ENCODE results near the gene TMEM218. TPM values are rescaled to one million over a fixed set of nuclear protein-coding genes. Genes with fewer than 3 reads are reported as not detected.
A peak's percentile ranks its signal among the peaks of the same experiment; 100 is the strongest.

The TMEM218 gene
- total and polyA plus RNA-seq, 3 experiments from 2014 or later: 22.5 to 36.6 (median 25.5) TPM

GRCh38 chr11:125088123-125088522 lies 23.3 kb downstream of the TMEM218 start:
- ChIA-PET CTCF (interaction anchor here (1.7 kb wide), 1 partner anchor 54 kb away, joined by 3 read pairs; no protein-coding TSS in a partner anchor), POLR2A (no interaction called here)
- Mint-ChIP-seq H3K4me1 (no peaks in the 10 kb centered on the region), H3K4me3 (no peak overlapping the region), H3K27me3 (peaks cover 2 to 5% of the 10 kb centered on the region in 2 donors), H3K27ac (peak overlapping the region in 2 of 8 donors; percentile 48 to 72), H3K9me3 (no peaks in the 10 kb centered on the region), H3K36me3 (peaks cover 0 to 9% (median 0%) of the 10 kb centered on the region in 3 donors)
- H3K9me3 ChIP-seq (ENCODE audit: low read length): no peaks in the 10 kb centered on the region
- no peaks in the 10 kb centered on the region for H3K4me1 ChIP-seq (ENCODE audit: insufficient read depth, low read length)
- DNase-seq: no peak
- no peak overlapping the region for H3K27ac ChIP-seq (ENCODE audit: low read depth, low read length)
- no peaks in the 10 kb centered on the region for H3K36me3 ChIP-seq (ENCODE audit: insufficient read depth, low read length)
- H3K4me3 ChIP-seq (ENCODE audit: low read length): no peak overlapping the region
- no peaks in the 10 kb centered on the region for H3K27me3 ChIP-seq (ENCODE audit: insufficient read depth, low read length, poor library complexity, severe bottlenecking)

DNA sequence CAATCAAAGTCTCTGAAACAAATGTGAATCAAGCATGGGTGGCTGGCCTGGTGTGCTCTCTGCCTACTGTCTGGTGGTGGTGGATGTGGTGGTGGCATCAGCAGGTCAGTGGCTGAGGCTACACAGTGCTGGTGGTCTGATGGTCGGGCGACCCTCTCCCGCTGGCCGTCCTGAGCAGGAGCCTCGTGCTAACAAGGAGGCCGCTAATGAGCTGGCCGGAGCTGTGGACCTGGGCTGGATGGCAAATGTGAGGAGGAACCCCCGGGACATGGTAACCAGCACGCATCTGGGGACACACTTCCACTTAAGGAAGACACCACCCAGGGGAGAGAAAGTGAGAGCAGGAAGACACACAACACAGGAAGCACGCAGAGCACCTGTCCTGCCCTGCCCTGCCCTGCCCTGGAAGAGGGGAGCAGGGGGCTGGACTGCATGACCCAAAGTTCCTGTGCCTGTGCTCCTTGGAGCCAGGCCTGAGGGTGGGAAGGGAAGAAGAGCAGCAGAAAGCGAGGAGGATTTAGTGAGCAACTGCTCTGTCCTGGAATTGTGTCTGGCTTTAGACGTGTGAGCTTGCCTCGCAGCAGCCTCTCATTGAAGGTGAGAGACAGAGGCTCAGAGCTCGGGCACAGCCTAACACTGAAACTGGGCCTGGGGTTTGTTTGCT lies 24.7 kb downstream of the TMEM218 start:
- Mint-ChIP-seq H3K4me1 (no peaks in the 10 kb centered on the region), H3K4me3 (no peak overlapping the region), H3K36me3 (peaks cover 0 to 3% (median 0%) of the 10 kb centered on the region in 3 donors), H3K27ac (no peak overlapping the region), H3K27me3 (peaks cover 3 to 6% of the 10 kb centered on the region in 2 donors), H3K9me3 (no peaks in the 10 kb centered on the region)
- no peak overlapping the region for H3K4me3 ChIP-seq (ENCODE audit: low read length)
- no peak overlapping the region for H3K27ac ChIP-seq (ENCODE audit: low read depth, low read length)
- POLR2A ChIA-PET: no interaction called here
- no peaks in the 10 kb centered on the region for H3K9me3 ChIP-seq (ENCODE audit: low read length)
- no peaks in the 10 kb centered on the region for H3K4me1 ChIP-seq (ENCODE audit: insufficient read depth, low read length)
- CTCF ChIA-PET: interaction anchor here (1.7 kb wide), 1 partner anchor 55 kb away, joined by 3 read pairs; no protein-coding TSS in a partner anchor
- H3K36me3 ChIP-seq (ENCODE audit: insufficient read depth, low read length): no peaks in the 10 kb centered on the region
- H3K27me3 ChIP-seq (ENCODE audit: insufficient read depth, low read length, poor library complexity, severe bottlenecking): no peaks in the 10 kb centered on the region
- DNase-seq: peak in 1 of 5 donors; percentile 35

- H3K4me3 Mint-ChIP-seq: peak overlapping the region in 1 of 7 donors; percentile 51
- no peaks in the 10 kb centered on the region for H3K4me1 ChIP-seq (ENCODE audit: insufficient read depth, low read length)
- CTCF ChIA-PET: no interaction called here
- no peaks in the 10 kb centered on the region for H3K27me3 ChIP-seq (ENCODE audit: insufficient read depth, low read length, poor library complexity, severe bottlenecking)
- POLR2A ChIA-PET: no interaction called here
- no peaks in the 10 kb centered on the region for H3K36me3 ChIP-seq (ENCODE audit: insufficient read depth, low read length)
- no peak overlapping the region for H3K27ac ChIP-seq (ENCODE audit: low read depth, low read length)
- H3K27me3 Mint-ChIP-seq: peaks cover 3 to 6% of the 10 kb centered on the region in 2 donors
- H3K4me3 ChIP-seq (ENCODE audit: low read length): no peak overlapping the region
- no peaks in the 10 kb centered on the region for H3K4me1 Mint-ChIP-seq
- no peaks in the 10 kb centered on the region for H3K9me3 ChIP-seq (ENCODE audit: low read length)
- DNase-seq: peak in 1 of 5 donors; percentile 39
- peaks cover 0 to 3% (median 0%) of the 10 kb centered on the region in 3 donors for H3K36me3 Mint-ChIP-seq
- H3K9me3 Mint-ChIP-seq: no peaks in the 10 kb centered on the region
- H3K27ac Mint-ChIP-seq: peak overlapping the region in 3 of 8 donors; percentile 7 to 38 (median 8)
Measured at GRCh38 chr11:125085301-125086081, 25.9 kb downstream of the TMEM218 start.

DNA sequence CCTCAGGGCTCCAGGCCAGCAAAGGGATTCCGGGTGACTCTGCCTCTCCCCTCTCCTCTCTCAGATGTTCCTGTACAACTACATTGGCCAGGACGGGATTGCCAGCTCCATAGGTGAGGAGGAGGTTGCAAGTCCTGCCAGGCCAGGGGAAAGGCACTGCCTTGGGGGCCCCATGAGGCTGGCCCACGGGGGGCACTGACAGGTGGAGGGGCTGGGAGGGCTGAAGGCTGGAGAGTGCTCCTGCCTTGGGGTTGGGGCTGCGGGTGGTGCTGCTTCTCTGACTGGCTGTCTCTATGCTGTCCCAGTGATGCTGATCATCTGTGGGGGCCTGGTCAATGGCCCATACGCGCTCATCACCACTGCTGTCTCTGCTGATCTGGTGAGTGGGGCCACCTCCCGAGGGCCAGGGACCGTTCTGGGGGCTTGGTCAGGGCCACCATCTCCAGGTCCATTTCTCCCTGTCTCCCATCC lies 26.6 kb downstream of the TMEM218 start:
- H3K27me3 ChIP-seq (ENCODE audit: insufficient read depth, low read length, poor library complexity, severe bottlenecking): no peaks in the 10 kb centered on the region
- Mint-ChIP-seq H3K4me1 (no peaks in the 10 kb centered on the region), H3K4me3 (no peak overlapping the region), H3K9me3 (no peaks in the 10 kb centered on the region), H3K27ac (peak overlapping the region in 1 of 8 donors; percentile 38), H3K27me3 (peaks cover 3 to 6% of the 10 kb centered on the region in 2 donors), H3K36me3 (peaks cover 0 to 3% (median 0%) of the 10 kb centered on the region in 3 donors)
- no peaks in the 10 kb centered on the region for H3K4me1 ChIP-seq (ENCODE audit: insufficient read depth, low read length)
- ChIA-PET POLR2A (no interaction called here), CTCF (no interaction called here)
- H3K4me3 ChIP-seq (ENCODE audit: low read length): no peak overlapping the region
- no peaks in the 10 kb centered on the region for H3K36me3 ChIP-seq (ENCODE audit: insufficient read depth, low read length)
- H3K27ac ChIP-seq (ENCODE audit: low read depth, low read length): no peak overlapping the region
- no peak for DNase-seq
- no peaks in the 10 kb centered on the region for H3K9me3 ChIP-seq (ENCODE audit: low read length)

GRCh38 chr11:125084057-125084416 lies 27.4 kb downstream of the TMEM218 start:
- no peaks in the 10 kb centered on the region for H3K9me3 ChIP-seq (ENCODE audit: low read length)
- Mint-ChIP-seq H3K4me1 (no peaks in the 10 kb centered on the region), H3K4me3 (no peak overlapping the region), H3K27ac (no peak overlapping the region), H3K36me3 (peaks cover 0 to 3% (median 0%) of the 10 kb centered on the region in 3 donors), H3K27me3 (peaks cover 3 to 8% of the 10 kb centered on the region in 2 donors), H3K9me3 (no peaks in the 10 kb centered on the region)
- H3K27me3 ChIP-seq (ENCODE audit: insufficient read depth, low read length, poor library complexity, severe bottlenecking): no peaks in the 10 kb centered on the region
- no peak overlapping the region for H3K4me3 ChIP-seq (ENCODE audit: low read length)
- POLR2A ChIA-PET: no interaction called here
- no peak for DNase-seq
- no peak overlapping the region for H3K27ac ChIP-seq (ENCODE audit: low read depth, low read length)
- no peaks in the 10 kb centered on the region for H3K4me1 ChIP-seq (ENCODE audit: insufficient read depth, low read length)
- CTCF ChIA-PET: no interaction called here
- no peaks in the 10 kb centered on the region for H3K36me3 ChIP-seq (ENCODE audit: insufficient read depth, low read length)

DNA sequence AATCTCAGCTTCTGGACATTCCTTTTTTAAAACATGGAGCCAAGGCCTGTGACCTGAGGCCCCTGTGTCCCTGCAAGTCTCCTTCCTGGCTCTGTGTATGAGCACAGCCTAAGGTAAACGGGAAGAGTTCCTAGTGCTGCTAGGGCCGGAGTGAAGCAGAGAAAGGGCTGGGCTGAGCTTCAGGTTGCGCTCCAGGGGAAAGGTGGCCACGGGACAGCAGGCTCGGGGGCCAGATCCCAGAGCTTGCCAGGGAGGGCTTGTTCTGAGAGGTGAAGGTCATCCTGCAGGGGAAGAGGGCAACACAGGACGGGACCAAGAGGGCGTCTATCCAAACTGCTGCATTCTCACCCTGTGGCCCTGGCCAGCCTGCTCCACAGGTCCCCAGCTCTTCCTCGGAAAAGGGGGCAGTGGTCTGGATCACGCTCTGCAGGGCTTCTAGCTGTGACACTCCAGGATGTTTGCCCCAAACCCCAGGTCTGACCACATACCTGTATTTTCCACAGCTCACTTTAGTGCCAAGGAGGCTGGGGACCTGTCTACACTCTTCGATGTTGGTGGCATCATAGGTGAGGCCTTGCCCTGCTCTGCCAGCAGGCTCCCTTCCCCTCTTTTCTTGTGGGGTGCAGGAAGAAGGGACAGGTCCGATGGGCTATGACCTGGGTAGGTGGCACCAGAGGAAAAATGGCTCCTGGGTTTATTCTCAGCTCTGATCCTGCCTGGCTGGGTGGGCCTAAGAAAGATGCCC lies 27.9 kb downstream of the TMEM218 start:
- Mint-ChIP-seq H3K4me3 (no peak overlapping the region), H3K36me3 (peaks cover 0 to 3% (median 0%) of the 10 kb centered on the region in 3 donors), H3K27ac (no peak overlapping the region), H3K4me1 (no peaks in the 10 kb centered on the region), H3K9me3 (no peaks in the 10 kb centered on the region), H3K27me3 (peaks cover 8 to 12% of the 10 kb centered on the region in 2 donors)
- POLR2A ChIA-PET: no interaction called here
- Histone ChIP-seq H3K4me3 (ENCODE audit: low read length) (no peak overlapping the region), H3K27ac (ENCODE audit: low read depth, low read length) (no peak overlapping the region), H3K27me3 (ENCODE audit: insufficient read depth, low read length, poor library complexity, severe bottlenecking) (no peaks in the 10 kb centered on the region), H3K4me1 (ENCODE audit: insufficient read depth, low read length) (no peaks in the 10 kb centered on the region), H3K9me3 (ENCODE audit: low read length) (no peaks in the 10 kb centered on the region), H3K36me3 (ENCODE audit: insufficient read depth, low read length) (no peaks in the 10 kb centered on the region)
- CTCF ChIA-PET: no interaction called here
- DNase-seq: no peak

GRCh38 chr11:125082611-125083311 lies 28.7 kb downstream of the TMEM218 start:
- Histone ChIP-seq H3K4me1 (ENCODE audit: insufficient read depth, low read length) (no peaks in the 10 kb centered on the region), H3K4me3 (ENCODE audit: low read length) (no peak overlapping the region), H3K27ac (ENCODE audit: low read depth, low read length) (no peak overlapping the region), H3K9me3 (ENCODE audit: low read length) (no peaks in the 10 kb centered on the region), H3K27me3 (ENCODE audit: insufficient read depth, low read length, poor library complexity, severe bottlenecking) (no peaks in the 10 kb centered on the region), H3K36me3 (ENCODE audit: insufficient read depth, low read length) (no peaks in the 10 kb centered on the region)
- H3K27me3 Mint-ChIP-seq: peaks cover 11 to 19% of the 10 kb centered on the region in 2 donors
- peak overlapping the region in 1 of 8 donors; percentile 43 for H3K27ac Mint-ChIP-seq
- no peaks in the 10 kb centered on the region for H3K9me3 Mint-ChIP-seq
- peaks cover 0 to 3% (median 0%) of the 10 kb centered on the region in 3 donors for H3K36me3 Mint-ChIP-seq
- no peak for DNase-seq
- no peaks in the 10 kb centered on the region for H3K4me1 Mint-ChIP-seq
- H3K4me3 Mint-ChIP-seq: no peak overlapping the region
- ChIA-PET POLR2A (no interaction called here), CTCF (no interaction called here)

Data from CD8-positive, alpha-beta memory T cell (primary cell).